Progenitor cell of endocrine pancreas (in vitro differentiated cells): ENCODE results near the gene PRDM5. TPM values are rescaled to one million over a fixed set of nuclear protein-coding genes. Genes with fewer than 3 reads are reported as not detected.

ENCODE experiments used
- DNase-seq: peaks from one replicate; pipeline ENCODE4 v3.0.0; 2021; ENCODE audit warnings: low spot score; ENCODE audit not compliant: unreplicated experiment
- H3K27ac Mint-ChIP-seq: 2 replicates; pipeline ENCODE4 v1.8.0; 2021; ENCODE audit warnings: mild to moderate bottlenecking, moderate library complexity, mixed read lengths
- H3K27me3 Mint-ChIP-seq: 2 replicates; pipeline ENCODE4 v1.8.0; 2021; ENCODE audit warnings: mixed read lengths
- H3K36me3 Mint-ChIP-seq: 2 replicates; pipeline ENCODE4 v1.8.0; 2022; ENCODE audit warnings: mixed read lengths; ENCODE audit not compliant: insufficient read depth
- H3K4me1 Mint-ChIP-seq: 2 replicates; pipeline ENCODE4 v1.8.0; 2021; ENCODE audit warnings: low read depth, mixed read lengths
- H3K4me3 Mint-ChIP-seq: 2 replicates; pipeline ENCODE4 v1.8.0; 2021; ENCODE audit warnings: low read depth, mild to moderate bottlenecking, moderate library complexity, mixed read lengths
- H3K9me3 Mint-ChIP-seq: 2 replicates; pipeline ENCODE4 v1.8.0; 2021; ENCODE audit warnings: low read depth, mixed read lengths
- CTCF ChIP-seq: fragments of 200-600 bp; sonication (generic); IDR thresholded peaks from one replicate; pipeline ENCODE4 v1.5.0; 2021; ENCODE audit warnings: antibody characterized with exemption, mild to moderate bottlenecking; ENCODE audit not compliant: unreplicated experiment
- total RNA-seq: library from RNA; stranded (reverse); gene quantifications from 2 replicates; pipeline ENCODE4 v1.2.1, GENCODE V29; 2021

The PRDM5 gene
- total RNA-seq, 1 donor from 2014 or later, result 18.9 TPM

- Mint-ChIP-seq H3K9me3 (no peaks in the 10 kb centered on the region), H3K36me3 (no peaks in the 10 kb centered on the region), H3K27me3 (no peaks in the 10 kb centered on the region), H3K4me1 (peaks cover 13% of the 10 kb centered on the region), H3K4me3 (no peak overlapping the region), H3K27ac (peak overlapping the region; percentile 33)
- no peak for TF ChIP-seq CTCF
- no peak for DNase-seq
Measured at GRCh38 chr4:120723986-120724385, 198.5 kb downstream of the PRDM5 start.

- no peak overlapping the region for H3K4me3 Mint-ChIP-seq
- no peak for DNase-seq
- H3K4me1 Mint-ChIP-seq, result peaks cover 13% of the 10 kb centered on the region
- H3K9me3 Mint-ChIP-seq, result no peaks in the 10 kb centered on the region
- H3K27me3 Mint-ChIP-seq, result no peaks in the 10 kb centered on the region
- H3K27ac Mint-ChIP-seq, result no peak overlapping the region
- no peaks in the 10 kb centered on the region for H3K36me3 Mint-ChIP-seq
- no peak for TF ChIP-seq CTCF
Measured at GRCh38 chr4:120723105-120723504, 199.4 kb downstream of the PRDM5 start.

- no peaks in the 10 kb centered on the region for H3K36me3 Mint-ChIP-seq
- H3K4me3 Mint-ChIP-seq, result no peak overlapping the region
- H3K9me3 Mint-ChIP-seq, result no peaks in the 10 kb centered on the region
- TF ChIP-seq CTCF, result no peak
- no peak for DNase-seq
- no peaks in the 10 kb centered on the region for H3K27me3 Mint-ChIP-seq
- peaks cover 13% of the 10 kb centered on the region for H3K4me1 Mint-ChIP-seq
- no peak overlapping the region for H3K27ac Mint-ChIP-seq
Measured at GRCh38 chr4:120722655-120723054, 199.9 kb downstream of the PRDM5 start.

- Mint-ChIP-seq H3K36me3 (no peaks in the 10 kb centered on the region), H3K4me1 (peaks cover 21% of the 10 kb centered on the region), H3K9me3 (no peaks in the 10 kb centered on the region), H3K4me3 (no peak overlapping the region), H3K27me3 (no peaks in the 10 kb centered on the region), H3K27ac (no peak overlapping the region)
- no peak for DNase-seq
- TF ChIP-seq CTCF, result no peak
Measured at GRCh38 chr4:120720354-120720934, 202.1 kb downstream of the PRDM5 start.

- Mint-ChIP-seq H3K9me3 (no peaks in the 10 kb centered on the region), H3K36me3 (no peaks in the 10 kb centered on the region), H3K27ac (no peak overlapping the region), H3K27me3 (no peaks in the 10 kb centered on the region), H3K4me3 (no peak overlapping the region), H3K4me1 (peaks cover 13% of the 10 kb centered on the region)
- peak; percentile 54 for TF ChIP-seq CTCF
- DNase-seq, result no peak
Measured at GRCh38 chr4:120718979-120719566, 203.5 kb downstream of the PRDM5 start.
